ENCODE data around the gene CATSPER4. TPM values are rescaled to one million over a fixed set of nuclear protein-coding genes. Genes with fewer than 3 reads are reported as not detected.

The CATSPER4 gene
- total RNA-seq, 6 experiments from 2014 or later = not detected

DNA sequence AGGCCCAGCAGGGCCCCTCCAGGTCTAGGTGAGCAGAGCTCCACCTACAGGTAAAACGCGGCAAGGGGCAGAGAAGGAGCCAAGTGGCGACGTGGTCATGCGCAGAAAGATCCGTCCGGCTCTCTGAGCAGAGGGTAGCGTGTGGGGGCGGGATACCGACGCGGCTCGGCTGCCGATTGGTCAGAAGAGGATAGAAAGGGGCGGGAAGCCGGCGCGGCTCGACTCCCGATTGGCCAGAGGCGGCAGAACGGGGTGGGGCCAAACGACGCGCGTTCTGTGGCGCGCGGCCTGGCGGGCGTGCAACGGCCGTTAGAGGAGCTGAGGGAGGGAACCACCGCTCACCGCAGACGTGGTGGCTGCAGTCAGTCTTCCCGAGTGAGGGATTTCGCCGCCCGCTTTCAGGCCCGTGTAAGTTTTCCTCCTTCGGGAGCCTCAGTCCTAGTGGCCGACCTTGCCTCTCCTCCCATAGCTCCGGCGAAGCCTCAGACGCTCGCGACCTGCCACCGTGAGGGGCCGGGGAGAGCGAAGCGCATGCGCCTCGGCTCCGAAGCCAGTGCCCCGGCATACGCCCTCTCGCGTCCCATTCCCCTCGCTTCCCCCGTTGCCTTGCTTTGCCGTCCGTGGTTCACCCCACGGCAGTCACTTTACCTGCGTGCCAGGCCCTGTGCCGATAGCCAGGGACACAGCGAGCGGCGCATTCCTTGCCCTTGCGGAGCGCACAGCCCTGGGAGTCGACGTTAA lies 43.7 kb downstream of the CATSPER4 start, which contains the start of gene CEP85:
Gene CEP85, plus strand, starts transcription at position 298 of the 741 bp plus-strand sequence. CDS start 5,584 bp downstream, outside the sequence.
- peaks cover 37% of the 10 kb centered on the region for H3K4me1 Mint-ChIP-seq (ENCODE audit: low read depth)
- H3K27ac Mint-ChIP-seq = peak within 1 kb of the TSS; percentile 92
- H3K36me3 Mint-ChIP-seq (ENCODE audit: low read depth) = peaks cover 5% of the 10 kb centered on the region; the same call in 1 of the 2 replicates
- peak; percentile 96 for DNase-seq
- peaks cover 4% of the 10 kb centered on the region for H3K27me3 Mint-ChIP-seq (ENCODE audit: insufficient read depth)
- TF ChIP-seq, protein P1, sequence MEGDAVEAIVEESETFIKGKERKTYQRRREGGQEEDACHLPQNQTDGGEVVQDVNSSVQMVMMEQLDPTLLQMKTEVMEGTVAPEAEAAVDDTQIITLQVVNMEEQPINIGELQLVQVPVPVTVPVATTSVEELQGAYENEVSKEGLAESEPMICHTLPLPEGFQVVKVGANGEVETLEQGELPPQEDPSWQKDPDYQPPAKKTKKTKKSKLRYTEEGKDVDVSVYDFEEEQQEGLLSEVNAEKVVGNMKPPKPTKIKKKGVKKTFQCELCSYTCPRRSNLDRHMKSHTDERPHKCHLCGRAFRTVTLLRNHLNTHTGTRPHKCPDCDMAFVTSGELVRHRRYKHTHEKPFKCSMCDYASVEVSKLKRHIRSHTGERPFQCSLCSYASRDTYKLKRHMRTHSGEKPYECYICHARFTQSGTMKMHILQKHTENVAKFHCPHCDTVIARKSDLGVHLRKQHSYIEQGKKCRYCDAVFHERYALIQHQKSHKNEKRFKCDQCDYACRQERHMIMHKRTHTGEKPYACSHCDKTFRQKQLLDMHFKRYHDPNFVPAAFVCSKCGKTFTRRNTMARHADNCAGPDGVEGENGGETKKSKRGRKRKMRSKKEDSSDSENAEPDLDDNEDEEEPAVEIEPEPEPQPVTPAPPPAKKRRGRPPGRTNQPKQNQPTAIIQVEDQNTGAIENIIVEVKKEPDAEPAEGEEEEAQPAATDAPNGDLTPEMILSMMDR (IDR thresholded peaks at IDR 0.05) = peak; percentile 86
- H3K9me3 Mint-ChIP-seq = no peaks in the 10 kb centered on the region
- H3K4me3 Mint-ChIP-seq = peak within 1 kb of the TSS; percentile 97

DNA sequence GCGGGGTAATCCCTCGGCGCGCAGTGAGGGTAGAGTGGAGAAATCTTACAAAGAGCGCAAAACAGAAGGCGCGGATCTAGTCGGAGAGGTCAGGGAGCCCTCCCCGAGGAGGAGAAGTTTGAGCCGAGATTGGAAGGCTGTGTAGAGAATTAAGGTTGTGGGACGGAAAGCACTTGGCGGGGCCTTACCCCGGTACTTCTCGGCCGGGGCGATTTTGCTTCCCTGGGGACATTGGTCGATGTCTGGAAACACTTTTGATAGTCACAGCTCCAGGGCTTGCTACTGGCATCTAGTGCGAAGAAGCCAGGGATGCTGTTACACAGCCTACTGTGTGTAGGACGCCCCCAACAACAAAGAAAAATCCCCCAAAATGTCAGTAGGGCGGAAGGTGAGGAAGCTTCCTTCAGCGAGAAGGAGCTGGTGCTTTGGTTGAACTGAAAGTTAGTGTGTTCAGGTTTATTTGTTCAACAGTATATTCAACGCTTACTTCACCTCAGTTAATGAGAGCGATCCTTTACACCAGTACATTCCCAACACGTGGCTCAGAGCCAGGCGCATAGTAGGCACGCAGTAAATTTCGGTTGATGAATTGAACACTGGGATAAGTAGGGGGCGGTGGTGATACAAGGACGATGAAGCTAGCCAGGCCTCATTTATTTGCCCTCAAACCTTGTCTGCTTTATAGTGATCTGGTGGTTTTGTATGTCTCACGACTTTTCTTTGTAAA lies 44.4 kb downstream of the CATSPER4 start:
- peaks cover 5% of the 10 kb centered on the region; the same call in 1 of the 2 replicates for H3K36me3 Mint-ChIP-seq (ENCODE audit: low read depth)
- H3K4me3 Mint-ChIP-seq = peak overlapping the region; percentile 97
- no peaks in the 10 kb centered on the region for H3K9me3 Mint-ChIP-seq
- peak overlapping the region; percentile 92 for H3K27ac Mint-ChIP-seq
- DNase-seq = no peak
- TF ChIP-seq, protein P1 (IDR thresholded peaks at IDR 0.05) = no peak; the same call in 1 of the 2 replicates
- H3K4me1 Mint-ChIP-seq (ENCODE audit: low read depth) = peaks cover 42% of the 10 kb centered on the region
- H3K27me3 Mint-ChIP-seq (ENCODE audit: insufficient read depth) = peaks cover 4% of the 10 kb centered on the region

DNA sequence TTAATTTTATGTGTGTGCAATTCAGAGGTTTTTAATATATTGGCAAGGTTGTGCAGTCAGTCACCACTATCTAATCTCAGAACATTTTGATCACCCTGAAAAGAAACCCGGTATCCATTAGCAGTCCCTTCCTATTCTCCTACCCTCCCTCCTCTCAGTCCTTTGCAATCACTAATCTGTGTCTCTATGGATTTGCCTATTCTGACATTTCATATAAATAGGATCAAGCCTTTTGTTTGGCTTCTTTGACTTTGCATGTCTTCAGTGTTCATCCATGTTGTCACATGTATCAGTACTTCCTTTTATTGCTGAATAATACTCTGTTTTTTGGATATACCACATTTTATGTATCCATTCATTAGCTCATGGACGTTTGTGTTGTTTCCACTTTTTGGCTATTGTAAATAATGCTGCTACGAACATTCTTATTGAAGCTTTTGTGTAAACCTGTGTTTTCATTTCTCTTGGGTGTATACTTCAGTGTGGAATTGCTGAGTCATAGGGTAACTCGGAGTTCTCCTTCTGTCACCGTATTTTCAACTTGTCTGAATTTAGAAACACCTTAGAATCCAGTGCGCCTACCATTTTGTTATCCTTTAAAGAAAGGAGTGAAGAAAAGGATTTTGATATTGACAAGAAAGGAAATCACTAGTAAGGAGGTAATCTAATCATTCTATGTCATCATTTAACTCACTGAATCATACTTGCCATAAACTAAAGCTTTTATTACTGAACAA lies 47.0 kb downstream of the CATSPER4 start:
- TF ChIP-seq, protein P1 (IDR thresholded peaks at IDR 0.05) = no peak
- Mint-ChIP-seq H3K4me3 (no peak overlapping the region), H3K9me3 (no peaks in the 10 kb centered on the region), H3K27me3 (ENCODE audit: insufficient read depth) (peaks cover 1% of the 10 kb centered on the region), H3K27ac (peak overlapping the region; percentile 64), H3K4me1 (ENCODE audit: low read depth) (peaks cover 46% of the 10 kb centered on the region), H3K36me3 (ENCODE audit: low read depth) (peaks cover 5% of the 10 kb centered on the region; the same call in 1 of the 2 replicates)
- DNase-seq = no peak

DNA sequence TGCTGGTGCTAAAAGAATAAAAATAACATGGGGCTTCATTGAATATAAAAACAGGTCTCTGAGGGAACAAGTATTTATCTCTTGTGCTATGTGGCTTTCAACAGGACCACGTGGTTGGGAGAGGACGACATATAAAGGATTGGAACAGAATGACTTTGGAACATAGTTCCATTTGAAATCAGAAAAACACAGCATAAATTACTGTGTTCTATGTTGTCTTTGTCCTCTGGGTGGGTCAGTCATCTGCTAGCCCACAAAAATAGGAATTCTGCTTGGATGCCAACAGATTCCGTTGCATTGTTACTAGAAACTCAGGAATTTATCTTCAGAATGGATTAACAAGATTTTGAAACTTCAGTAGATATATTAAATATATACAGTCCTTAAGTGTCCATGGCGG lies 49.5 kb downstream of the CATSPER4 start:
- TF ChIP-seq, protein P1 (IDR thresholded peaks at IDR 0.05) = no peak
- Mint-ChIP-seq H3K27ac (no peak overlapping the region), H3K27me3 (ENCODE audit: insufficient read depth) (no peaks in the 10 kb centered on the region; the same call in 1 of the 2 replicates), H3K4me3 (peak overlapping the region; percentile 11; the same call in 1 of the 2 replicates), H3K4me1 (ENCODE audit: low read depth) (peaks cover 37% of the 10 kb centered on the region), H3K9me3 (no peaks in the 10 kb centered on the region), H3K36me3 (ENCODE audit: low read depth) (peaks cover 9% of the 10 kb centered on the region; the same call in 1 of the 2 replicates)
- DNase-seq = peak; percentile 17

Other genes with a start within 250 kb of the CATSPER4 start
- gene PAFAH2, start 192.5 kb upstream of the CATSPER4 start, total RNA-seq (2021; fragmentation: NEBNext Ultra II Directional; extraction: Animal tissue kit (Norgen Biotek cat#: 25700)) = 10 to 100 TPM in 3 of 6 experiments, 1 to 10 TPM in 3; 9.4 to 14.0 (median 10.0) TPM
- 10 to 100 TPM in 3 of 6 experiments, 1 to 10 TPM in 3; 8.1 to 22.9 (median 9.4) TPM for gene EXTL1, start 168.8 kb upstream of the CATSPER4 start, total RNA-seq (2021; fragmentation: NEBNext Ultra II Directional; extraction: Animal tissue kit (Norgen Biotek cat#: 25700))
- not detected for gene SLC30A2, start 144.5 kb upstream of the CATSPER4 start, total RNA-seq (2021; fragmentation: NEBNext Ultra II Directional; extraction: Animal tissue kit (Norgen Biotek cat#: 25700))
- gene TRIM63, start 123.0 kb upstream of the CATSPER4 start, total RNA-seq (2021; fragmentation: NEBNext Ultra II Directional; extraction: Animal tissue kit (Norgen Biotek cat#: 25700)) = not detected
- 1 to 10 TPM; 2.5 to 4.4 (median 3.8) TPM for gene PDIK1L, start 78.8 kb upstream of the CATSPER4 start, total RNA-seq (2021; fragmentation: NEBNext Ultra II Directional; extraction: Animal tissue kit (Norgen Biotek cat#: 25700))
- gene FAM110D, start 31.5 kb upstream of the CATSPER4 start, total RNA-seq (2021; fragmentation: NEBNext Ultra II Directional; extraction: Animal tissue kit (Norgen Biotek cat#: 25700)) = not detected
- gene C1orf232, start 21.6 kb upstream of the CATSPER4 start, total RNA-seq (2021; fragmentation: NEBNext Ultra II Directional; extraction: Animal tissue kit (Norgen Biotek cat#: 25700)) = not detected
- gene ZNF593, start 20.7 kb upstream of the CATSPER4 start, total RNA-seq (2021; fragmentation: NEBNext Ultra II Directional; extraction: Animal tissue kit (Norgen Biotek cat#: 25700)) = 10 to 100 TPM; 33.5 to 46.3 (median 38.7) TPM
- not detected for gene ZNF593OS, start 18.8 kb upstream of the CATSPER4 start, total RNA-seq (2021; fragmentation: NEBNext Ultra II Directional; extraction: Animal tissue kit (Norgen Biotek cat#: 25700))
- gene CNKSR1, start 13.1 kb upstream of the CATSPER4 start, total RNA-seq (2021; fragmentation: NEBNext Ultra II Directional; extraction: Animal tissue kit (Norgen Biotek cat#: 25700)) = under 1 TPM; 0.19 to 0.57 (median 0.33) TPM
- 1 to 10 TPM; 4.9 to 8.6 (median 8.4) TPM for gene CEP85, start 43.6 kb downstream of the CATSPER4 start, total RNA-seq (2021; fragmentation: NEBNext Ultra II Directional; extraction: Animal tissue kit (Norgen Biotek cat#: 25700))
- 100 to 1,000 TPM; 731 to 914 (median 779) TPM for gene SH3BGRL3, start 89.5 kb downstream of the CATSPER4 start, total RNA-seq (2021; fragmentation: NEBNext Ultra II Directional; extraction: Animal tissue kit (Norgen Biotek cat#: 25700))
- gene UBXN11, start 116.0 kb downstream of the CATSPER4 start, total RNA-seq (2021; fragmentation: NEBNext Ultra II Directional; extraction: Animal tissue kit (Norgen Biotek cat#: 25700)) = 10 to 100 TPM in 4 of 6 experiments, 1 to 10 TPM in 2; 9.5 to 11.9 (median 10.5) TPM
- gene CD52, start 127.4 kb downstream of the CATSPER4 start, total RNA-seq (2021; fragmentation: NEBNext Ultra II Directional; extraction: Animal tissue kit (Norgen Biotek cat#: 25700)) = not detected
- gene CRYBG2, start 163.5 kb downstream of the CATSPER4 start, total RNA-seq (2021; fragmentation: NEBNext Ultra II Directional; extraction: Animal tissue kit (Norgen Biotek cat#: 25700)) = not detected
- not detected for gene ZNF683, start 182.1 kb downstream of the CATSPER4 start, total RNA-seq (2021; fragmentation: NEBNext Ultra II Directional; extraction: Animal tissue kit (Norgen Biotek cat#: 25700))
- gene LIN28A, start 220.2 kb downstream of the CATSPER4 start, total RNA-seq (2021; fragmentation: NEBNext Ultra II Directional; extraction: Animal tissue kit (Norgen Biotek cat#: 25700)) = not detected
- 10 to 100 TPM; 68.3 to 76.1 (median 70.8) TPM for gene DHDDS, start 241.7 kb downstream of the CATSPER4 start, total RNA-seq (2021; fragmentation: NEBNext Ultra II Directional; extraction: Animal tissue kit (Norgen Biotek cat#: 25700))

Measured in HFFc6 (cell line).